HG03460 (cell line): ENCODE results near the gene SPRR5.

Source experiments
- ATAC-seq: cut with Tn5 transposase; IDR thresholded peaks from one replicate; pipeline ENCODE4 v1.9.1; 2021; ENCODE audit not compliant: unreplicated experiment

SPRR5 gene

GRCh38 chr1:152946651-152947256 is at the start of gene SPRR5:
Gene SPRR5, plus strand, starts transcription at chr1:152947206. Its CDS starts 1,349 bp downstream, at chr1:152948555.
- ATAC-seq = no peak

GRCh38 chr1:152899027-152899426 is 48.0 kb upstream of the SPRR5 start:
- no peak for ATAC-seq

- ATAC-seq = no peak
Measured at GRCh38 chr1:152899883-152900282, 47.1 kb upstream of the SPRR5 start.

GRCh38 chr1:152901631-152902030 is 45.4 kb upstream of the SPRR5 start:
- no peak for ATAC-seq

- no peak for ATAC-seq
Measured at GRCh38 chr1:152902636-152903035, 44.4 kb upstream of the SPRR5 start.

- no peak for ATAC-seq
Measured at GRCh38 chr1:152904688-152905440, 42.1 kb upstream of the SPRR5 start.

- no peak for ATAC-seq
Measured at GRCh38 chr1:152906023-152906565, 40.9 kb upstream of the SPRR5 start.

GRCh38 chr1:152907686-152908601 is 39.1 kb upstream of the SPRR5 start, which contains the start of gene IVL:
Gene IVL, plus strand, starts transcription at chr1:152908546. Its CDS starts 1,252 bp downstream, at chr1:152909798.
- no peak for ATAC-seq

- ATAC-seq = no peak
Measured at GRCh38 chr1:152909206-152909605, 37.8 kb upstream of the SPRR5 start.

GRCh38 chr1:152912471-152912870 is 34.5 kb upstream of the SPRR5 start:
- ATAC-seq = no peak

GRCh38 chr1:152912900-152913299 is 34.1 kb upstream of the SPRR5 start:
- ATAC-seq = no peak

- no peak for ATAC-seq
Measured at GRCh38 chr1:152917794-152918193, 29.2 kb upstream of the SPRR5 start.

GRCh38 chr1:152919071-152919470 is 27.9 kb upstream of the SPRR5 start:
- ATAC-seq = no peak

GRCh38 chr1:152924191-152924590 is 22.8 kb upstream of the SPRR5 start:
- no peak for ATAC-seq

- ATAC-seq = no peak
Measured at GRCh38 chr1:152926091-152926490, 20.9 kb upstream of the SPRR5 start.

GRCh38 chr1:152928671-152929070 is 18.3 kb upstream of the SPRR5 start:
- ATAC-seq = no peak

GRCh38 chr1:152932170-152932811 is 14.7 kb upstream of the SPRR5 start:
- no peak for ATAC-seq

- ATAC-seq = no peak
Measured at GRCh38 chr1:152933196-152933595, 13.8 kb upstream of the SPRR5 start.

GRCh38 chr1:152940614-152941013 is 6.4 kb upstream of the SPRR5 start:
- ATAC-seq = no peak

GRCh38 chr1:152941037-152941711 is 5.8 kb upstream of the SPRR5 start:
- no peak for ATAC-seq
